Progenitor cell of endocrine pancreas (in vitro differentiated cells): ENCODE data around the gene SAE1. TPM values are rescaled to one million over a fixed set of nuclear protein-coding genes. Genes with fewer than 3 reads are reported as not detected.
"Not testable (repeated sequence)": the region's sequence is repeated elsewhere in the genome, so short reads cannot be mapped to it uniquely, and the experiment has no call there.

Source experiments
- DNase-seq: peaks from one replicate; pipeline ENCODE4 v3.0.0; 2021; ENCODE audit warnings: low spot score; ENCODE audit not compliant: unreplicated experiment
- H3K27ac Mint-ChIP-seq: 2 replicates; pipeline ENCODE4 v1.8.0; 2021; ENCODE audit warnings: mild to moderate bottlenecking, moderate library complexity, mixed read lengths
- H3K27me3 Mint-ChIP-seq: 2 replicates; pipeline ENCODE4 v1.8.0; 2021; ENCODE audit warnings: mixed read lengths
- H3K36me3 Mint-ChIP-seq: 2 replicates; pipeline ENCODE4 v1.8.0; 2022; ENCODE audit warnings: mixed read lengths; ENCODE audit not compliant: insufficient read depth
- H3K4me1 Mint-ChIP-seq: 2 replicates; pipeline ENCODE4 v1.8.0; 2021; ENCODE audit warnings: low read depth, mixed read lengths
- H3K4me3 Mint-ChIP-seq: 2 replicates; pipeline ENCODE4 v1.8.0; 2021; ENCODE audit warnings: low read depth, mild to moderate bottlenecking, moderate library complexity, mixed read lengths
- H3K9me3 Mint-ChIP-seq: 2 replicates; pipeline ENCODE4 v1.8.0; 2021; ENCODE audit warnings: low read depth, mixed read lengths
- total RNA-seq: library from RNA; stranded (reverse); gene quantifications from 2 replicates; pipeline ENCODE4 v1.2.1, GENCODE V29; 2021
- TF ChIP-seq, protein P1 (sequence below): fragments of 200-600 bp; sonication (generic); IDR thresholded peaks from one replicate; pipeline ENCODE4 v1.5.0; 2021; ENCODE audit warnings: antibody characterized with exemption, mild to moderate bottlenecking; ENCODE audit not compliant: unreplicated experiment

SAE1 gene
- total RNA-seq, 1 donor from 2014 or later: 173 TPM

DNA sequence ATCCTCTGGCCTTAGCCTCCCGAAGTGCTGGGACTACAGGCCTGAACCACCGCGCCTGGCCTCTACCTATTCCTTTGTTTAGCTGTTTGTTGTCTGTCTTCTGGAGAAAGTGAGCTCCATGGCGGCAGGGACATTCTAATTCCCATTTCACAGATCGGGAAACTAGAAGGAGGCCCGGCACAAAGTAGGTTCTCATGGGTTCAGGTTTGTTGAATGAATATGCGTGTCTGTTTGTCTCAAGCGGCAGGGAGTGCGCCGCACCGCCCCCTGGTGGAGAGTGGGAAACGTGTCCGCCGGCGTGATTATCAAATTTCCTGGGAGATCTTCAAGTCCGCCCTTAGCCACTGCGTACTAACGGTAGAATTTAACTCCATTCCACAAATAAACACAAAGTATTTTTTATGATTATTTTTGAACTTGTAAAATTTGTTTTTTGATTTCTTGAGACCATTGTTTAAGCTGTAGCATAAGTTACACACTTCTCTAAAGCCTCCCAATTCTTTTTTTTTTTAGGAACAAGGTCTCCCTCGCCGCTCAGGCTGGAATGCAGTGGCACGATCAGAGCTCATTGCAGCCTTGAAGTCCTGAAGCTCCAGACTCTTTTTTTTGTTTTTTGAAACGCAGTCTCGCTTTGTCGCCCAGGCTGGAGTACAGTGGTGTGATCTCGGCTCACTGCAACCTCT lies 116.8 kb downstream of the SAE1 start:
- peak; percentile 66 for DNase-seq
- TF ChIP-seq, protein P1, sequence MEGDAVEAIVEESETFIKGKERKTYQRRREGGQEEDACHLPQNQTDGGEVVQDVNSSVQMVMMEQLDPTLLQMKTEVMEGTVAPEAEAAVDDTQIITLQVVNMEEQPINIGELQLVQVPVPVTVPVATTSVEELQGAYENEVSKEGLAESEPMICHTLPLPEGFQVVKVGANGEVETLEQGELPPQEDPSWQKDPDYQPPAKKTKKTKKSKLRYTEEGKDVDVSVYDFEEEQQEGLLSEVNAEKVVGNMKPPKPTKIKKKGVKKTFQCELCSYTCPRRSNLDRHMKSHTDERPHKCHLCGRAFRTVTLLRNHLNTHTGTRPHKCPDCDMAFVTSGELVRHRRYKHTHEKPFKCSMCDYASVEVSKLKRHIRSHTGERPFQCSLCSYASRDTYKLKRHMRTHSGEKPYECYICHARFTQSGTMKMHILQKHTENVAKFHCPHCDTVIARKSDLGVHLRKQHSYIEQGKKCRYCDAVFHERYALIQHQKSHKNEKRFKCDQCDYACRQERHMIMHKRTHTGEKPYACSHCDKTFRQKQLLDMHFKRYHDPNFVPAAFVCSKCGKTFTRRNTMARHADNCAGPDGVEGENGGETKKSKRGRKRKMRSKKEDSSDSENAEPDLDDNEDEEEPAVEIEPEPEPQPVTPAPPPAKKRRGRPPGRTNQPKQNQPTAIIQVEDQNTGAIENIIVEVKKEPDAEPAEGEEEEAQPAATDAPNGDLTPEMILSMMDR: peak; percentile 95
- Mint-ChIP-seq H3K27ac (peak overlapping the region; percentile 82), H3K27me3 (peaks cover 8% of the 10 kb centered on the region), H3K36me3 (no peaks in the 10 kb centered on the region), H3K4me3 (no peak overlapping the region), H3K9me3 (no peaks in the 10 kb centered on the region), H3K4me1 (peaks cover 4% of the 10 kb centered on the region)

DNA sequence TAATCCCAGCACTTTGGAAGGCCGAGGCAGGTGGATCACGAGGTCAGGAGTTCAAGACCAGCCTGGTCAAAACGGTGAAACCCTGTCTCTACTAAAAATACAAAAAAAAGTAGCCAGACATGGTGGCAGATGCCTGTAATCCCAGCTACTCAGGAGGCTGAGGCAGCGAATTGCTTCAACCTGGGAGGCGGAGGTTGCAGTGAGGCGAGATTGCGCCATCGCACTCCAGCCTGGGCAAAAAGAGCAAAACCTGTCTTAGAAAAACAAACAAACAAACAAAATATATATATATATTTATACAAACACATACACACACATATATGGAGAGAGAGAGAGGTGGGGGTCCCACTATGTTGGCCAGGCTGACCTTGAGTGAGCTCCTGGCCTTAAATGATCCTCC lies 122.4 kb downstream of the SAE1 start:
- DNase-seq, H3K4me3 Mint-ChIP-seq, H3K9me3 Mint-ChIP-seq, H3K36me3 Mint-ChIP-seq, H3K27me3 Mint-ChIP-seq: not testable (repeated sequence)
- Mint-ChIP-seq H3K4me1 (peaks cover 10% of the 10 kb centered on the region), H3K27ac (peak overlapping the region; percentile 86)

DNA sequence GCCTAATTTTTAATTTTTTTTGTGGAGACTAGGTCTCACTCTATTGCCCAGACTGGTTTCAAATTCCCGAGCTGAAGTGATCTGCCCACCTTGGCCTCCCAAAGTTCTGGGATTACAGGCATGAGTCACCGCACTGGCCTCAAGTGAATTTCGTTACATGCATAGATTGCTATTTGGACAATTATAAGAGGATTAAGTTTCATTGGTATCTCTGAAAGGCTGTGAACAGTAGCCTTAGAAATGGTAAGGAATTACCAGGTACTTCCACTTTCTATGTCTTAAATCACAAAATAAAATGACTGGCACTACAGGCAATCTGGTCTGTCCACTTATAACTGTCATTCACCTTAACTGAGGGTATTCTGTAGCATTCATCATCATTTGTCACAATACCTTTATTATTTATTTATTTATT lies 122.8 kb downstream of the SAE1 start:
- DNase-seq: no peak
- no peaks in the 10 kb centered on the region for H3K27me3 Mint-ChIP-seq

DNA sequence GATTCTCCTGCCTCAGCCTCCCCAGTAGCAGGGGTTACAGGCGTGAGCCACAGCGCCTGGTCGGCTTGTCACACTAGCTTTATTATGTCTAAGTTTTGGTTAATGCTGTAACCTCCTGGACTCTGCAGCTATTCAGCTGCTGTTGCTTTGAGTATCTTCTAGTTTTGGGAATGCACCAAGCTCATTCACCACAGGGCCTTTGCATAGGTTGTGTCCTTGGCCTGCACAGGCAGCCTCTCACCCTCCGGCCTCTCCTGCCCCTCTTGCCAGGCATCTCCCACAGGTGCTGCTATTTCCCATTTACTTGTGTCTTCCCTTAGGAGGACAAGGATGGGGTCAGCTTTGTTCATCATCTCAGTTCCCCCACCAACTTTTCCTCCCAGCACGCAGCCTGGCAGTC lies 123.3 kb downstream of the SAE1 start:
- Mint-ChIP-seq H3K4me1 (peaks cover 15% of the 10 kb centered on the region), H3K27me3 (no peaks in the 10 kb centered on the region), H3K27ac (no peak overlapping the region), H3K36me3 (peaks cover 8% of the 10 kb centered on the region), H3K4me3 (no peak overlapping the region), H3K9me3 (no peaks in the 10 kb centered on the region)
- DNase-seq: no peak
- TF ChIP-seq, protein P1: no peak

More for the DNA sequence above, 122.8 kb downstream of the SAE1 start:
- peaks cover 6% of the 10 kb centered on the region for H3K36me3 Mint-ChIP-seq
- TF ChIP-seq, protein P1: no peak
- no peak overlapping the region for H3K4me3 Mint-ChIP-seq
- H3K4me1 Mint-ChIP-seq: peaks cover 12% of the 10 kb centered on the region
- H3K9me3 Mint-ChIP-seq: no peaks in the 10 kb centered on the region
- H3K27ac Mint-ChIP-seq: peak overlapping the region; percentile 86

DNA sequence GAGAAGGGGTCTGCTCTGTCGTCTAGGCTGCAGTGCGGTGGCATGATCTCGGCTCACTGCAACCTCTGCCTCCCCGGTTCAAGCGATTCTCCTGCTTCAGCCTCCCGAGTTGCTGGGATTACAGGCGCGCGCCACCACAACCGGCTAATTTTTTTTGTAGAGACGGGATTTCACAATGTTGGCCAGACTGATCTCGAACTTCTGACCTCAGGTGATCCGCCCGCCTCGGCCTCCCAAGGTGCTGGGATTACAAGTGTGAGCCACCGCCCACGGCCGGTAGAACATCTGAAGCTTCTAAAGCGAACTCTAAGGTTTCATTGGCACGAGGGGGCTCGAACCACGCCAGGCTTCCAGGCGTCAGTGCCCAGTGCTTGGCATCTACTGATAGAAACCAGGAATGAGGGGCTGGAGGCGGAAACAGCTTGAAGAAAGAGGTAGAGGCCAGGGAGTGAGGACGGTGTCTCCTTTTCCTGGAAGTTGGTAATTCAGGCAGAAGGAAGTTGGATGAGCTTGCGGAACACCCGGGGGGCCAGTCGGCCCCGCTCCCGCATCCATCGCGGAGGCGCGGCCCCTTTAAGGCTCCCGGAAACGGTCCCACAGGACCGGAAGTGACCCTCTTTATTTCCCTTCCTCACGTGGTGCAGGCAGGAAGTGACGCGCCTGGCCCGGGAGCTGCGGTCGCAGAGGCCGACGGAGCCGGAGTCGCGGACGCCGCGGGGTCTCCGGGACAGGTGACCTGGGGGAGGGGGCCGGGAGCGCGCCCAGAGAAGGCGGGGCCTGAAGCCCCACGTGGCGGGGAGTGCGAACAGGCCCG lies 125.5 kb downstream of the SAE1 start, which contains the start of gene CCDC9:
TSS of gene CCDC9 (plus strand) at position 647 of the 814 bp plus-strand sequence. CDS start 1,876 bp downstream, outside the sequence.
- no peaks in the 10 kb centered on the region for H3K27me3 Mint-ChIP-seq
- H3K9me3 Mint-ChIP-seq: no peaks in the 10 kb centered on the region
- TF ChIP-seq, protein P1: no peak
- H3K4me1 Mint-ChIP-seq: peaks cover 14% of the 10 kb centered on the region
- H3K27ac Mint-ChIP-seq: peak within 1 kb of the TSS; percentile 98
- H3K36me3 Mint-ChIP-seq: peaks cover 21% of the 10 kb centered on the region
- H3K4me3 Mint-ChIP-seq: peak within 1 kb of the TSS; percentile 87
- DNase-seq: peak; percentile 95
